ENCODE results near the gene IFT122. TPM values are rescaled to one million over a fixed set of nuclear protein-coding genes. Genes with fewer than 3 reads are reported as not detected.

Gene IFT122
- total RNA-seq, 2 experiments from 2014 or later = 22.7 to 26.7 TPM

- Histone ChIP-seq H3K36me3 (ENCODE audit: insufficient read depth, low read length) (peaks cover 14% of the 10 kb centered on the region), H3K9me3 (ENCODE audit: control insufficient read depth in 1 of 2, insufficient read depth in 1 of 2, low read length in 2 of 2) (no peaks in the 10 kb centered on the region), H3K27me3 (ENCODE audit: control insufficient read depth in 1 of 2, insufficient read depth in 2 of 2, low read length in 2 of 2) (no peaks in the 10 kb centered on the region), H3K4me3 (ENCODE audit: low read length) (peak overlapping the region; percentile 91), H3K4me1 (ENCODE audit: insufficient read depth, low read length) (peaks cover 30% of the 10 kb centered on the region), H3K27ac (ENCODE audit: low read depth in 1 of 2, low read length in 2 of 2) (peak overlapping the region; percentile 83 to 85)
- CTCF ChIA-PET = interaction anchor here (1.0 to 1.5 kb wide), 2 partner anchors 13 to 42 kb away, joined by 3 to 4 read pairs; partner anchors contain the start of gene EFCAB12
- H3K27ac Mint-ChIP-seq = peak overlapping the region; percentile 93
- H3K9me3 Mint-ChIP-seq = no peaks in the 10 kb centered on the region
- intact Hi-C loops (cut with DNase I, micrococcal nuclease) = loop anchor here (5.0 kb wide), 4 partner anchors 41 to 714 kb away; partner anchors contain the start of genes RAB7A (in 1 of the 2) and TMCC1 (in 1 of the 2)
- ATAC-seq (ENCODE audit: poor library complexity) (no peak), DNase-seq (peak in 1 of 14 experiments; percentile 17)
- POLR2A ChIA-PET = interaction anchor here (1.2 to 4.5 kb wide), 9 partner anchors 8 to 451 kb away, joined by 4 to 62 read pairs (median 17); partner anchors contain the start of genes EFCAB12 and TMCC1
- peak overlapping the region; percentile 91 for H3K4me3 Mint-ChIP-seq
- no peaks in the 10 kb centered on the region for H3K27me3 Mint-ChIP-seq
- H3K4me1 Mint-ChIP-seq (ENCODE audit: low read depth) = peaks cover 70% of the 10 kb centered on the region
- no peak for TF ChIP-seq CTCF (IDR thresholded peaks at IDR 0.05)
- H3K36me3 Mint-ChIP-seq (ENCODE audit: low read depth) = peaks cover 24% of the 10 kb centered on the region
Measured at GRCh38 chr3:129441782-129442181, 1.8 kb downstream of the IFT122 start.

GRCh38 chr3:129442486-129442885 lies 2.5 kb downstream of the IFT122 start:
- ChIA-PET CTCF (no interaction called here), POLR2A (interaction anchor here (0.6 to 3.7 kb wide), 3 partner anchors 7 to 537 kb away, joined by 3 to 31 read pairs (median 18); no protein-coding TSS in a partner anchor)
- Mint-ChIP-seq H3K27ac (peak overlapping the region; percentile 93), H3K9me3 (no peaks in the 10 kb centered on the region), H3K27me3 (no peaks in the 10 kb centered on the region), H3K4me1 (ENCODE audit: low read depth) (peaks cover 66% of the 10 kb centered on the region), H3K36me3 (ENCODE audit: low read depth) (peaks cover 19% of the 10 kb centered on the region), H3K4me3 (peak overlapping the region; percentile 48)
- Histone ChIP-seq H3K4me1 (ENCODE audit: insufficient read depth, low read length) (peaks cover 30% of the 10 kb centered on the region), H3K9me3 (ENCODE audit: control insufficient read depth in 1 of 2, insufficient read depth in 1 of 2, low read length in 2 of 2) (no peaks in the 10 kb centered on the region), H3K27me3 (ENCODE audit: control insufficient read depth in 1 of 2, insufficient read depth in 2 of 2, low read length in 2 of 2) (no peaks in the 10 kb centered on the region), H3K36me3 (ENCODE audit: insufficient read depth, low read length) (peaks cover 7% of the 10 kb centered on the region), H3K4me3 (ENCODE audit: low read length) (no peak overlapping the region), H3K27ac (ENCODE audit: low read depth in 1 of 2, low read length in 2 of 2) (peak overlapping the region; percentile 83 to 85)
- intact Hi-C loops (cut with DNase I, micrococcal nuclease) = loop anchor here (5.0 kb wide), 4 partner anchors 40 to 715 kb away; partner anchors contain the start of genes RAB7A (in 1 of the 2) and TMCC1 (in 1 of the 2)
- no peak for TF ChIP-seq CTCF (IDR thresholded peaks at IDR 0.05)
- DNase-seq (no peak), ATAC-seq (ENCODE audit: poor library complexity) (no peak)

GRCh38 chr3:129442947-129443346 lies 2.9 kb downstream of the IFT122 start:
- Histone ChIP-seq H3K27ac (ENCODE audit: low read depth in 1 of 2, low read length in 2 of 2) (peak overlapping the region in 1 of 2 donors; percentile 85), H3K4me3 (ENCODE audit: low read length) (no peak overlapping the region), H3K36me3 (ENCODE audit: insufficient read depth, low read length) (peaks cover 2% of the 10 kb centered on the region), H3K27me3 (ENCODE audit: control insufficient read depth in 1 of 2, insufficient read depth in 2 of 2, low read length in 2 of 2) (no peaks in the 10 kb centered on the region), H3K4me1 (ENCODE audit: insufficient read depth, low read length) (peaks cover 30% of the 10 kb centered on the region), H3K9me3 (ENCODE audit: control insufficient read depth in 1 of 2, insufficient read depth in 1 of 2, low read length in 2 of 2) (no peaks in the 10 kb centered on the region)
- H3K4me1 Mint-ChIP-seq (ENCODE audit: low read depth) = peaks cover 62% of the 10 kb centered on the region
- peaks cover 15% of the 10 kb centered on the region for H3K36me3 Mint-ChIP-seq (ENCODE audit: low read depth)
- intact Hi-C loops (cut with DNase I, micrococcal nuclease) = loop anchor here (5.0 kb wide), 4 partner anchors 39 to 716 kb away; partner anchors contain the start of genes RAB7A (in 1 of the 2) and TMCC1 (in 1 of the 2)
- no peak for DNase-seq
- H3K4me3 Mint-ChIP-seq = peak overlapping the region; percentile 48
- TF ChIP-seq CTCF (IDR thresholded peaks at IDR 0.05) = no peak
- peak overlapping the region; percentile 93 for H3K27ac Mint-ChIP-seq
- CTCF ChIA-PET = no interaction called here
- H3K9me3 Mint-ChIP-seq = no peaks in the 10 kb centered on the region
- ATAC-seq (ENCODE audit: poor library complexity) = no peak
- no peaks in the 10 kb centered on the region for H3K27me3 Mint-ChIP-seq
- POLR2A ChIA-PET = interaction anchor here (0.6 kb wide), 1 partner anchor 537 kb away, joined by 3 read pairs; no protein-coding TSS in a partner anchor
